Upper lobe of left lung (tissue), 4 donors: ENCODE results near the gene ARHGAP26.

ENCODE experiments used
- EP300 ChIP-seq, 4 donors: sonication (generic); formaldehyde crosslinking; IDR thresholded peaks; one replicate each; pipeline ENCODE4 v1.5.1; 2017; ENCODE audit warnings: antibody characterized with exemption in 4 of 4, control low read depth in 2 of 4
- TF ChIP-seq, protein P1 (sequence below), 6 experiments: fragments of 450-650 bp in 4 of 6; fragments of 200-600 bp in 2 of 6; sonication (generic) in 2 of 6; IDR thresholded peaks; one replicate each; pipeline ENCODE4 v1.5.1; 2016 to 2019; ENCODE audit warnings: antibody characterized with exemption in 6 of 6

GRCh38 chr5:143110591-143110990 is 340.4 kb downstream of the ARHGAP26 start:
- TF ChIP-seq, protein P1, sequence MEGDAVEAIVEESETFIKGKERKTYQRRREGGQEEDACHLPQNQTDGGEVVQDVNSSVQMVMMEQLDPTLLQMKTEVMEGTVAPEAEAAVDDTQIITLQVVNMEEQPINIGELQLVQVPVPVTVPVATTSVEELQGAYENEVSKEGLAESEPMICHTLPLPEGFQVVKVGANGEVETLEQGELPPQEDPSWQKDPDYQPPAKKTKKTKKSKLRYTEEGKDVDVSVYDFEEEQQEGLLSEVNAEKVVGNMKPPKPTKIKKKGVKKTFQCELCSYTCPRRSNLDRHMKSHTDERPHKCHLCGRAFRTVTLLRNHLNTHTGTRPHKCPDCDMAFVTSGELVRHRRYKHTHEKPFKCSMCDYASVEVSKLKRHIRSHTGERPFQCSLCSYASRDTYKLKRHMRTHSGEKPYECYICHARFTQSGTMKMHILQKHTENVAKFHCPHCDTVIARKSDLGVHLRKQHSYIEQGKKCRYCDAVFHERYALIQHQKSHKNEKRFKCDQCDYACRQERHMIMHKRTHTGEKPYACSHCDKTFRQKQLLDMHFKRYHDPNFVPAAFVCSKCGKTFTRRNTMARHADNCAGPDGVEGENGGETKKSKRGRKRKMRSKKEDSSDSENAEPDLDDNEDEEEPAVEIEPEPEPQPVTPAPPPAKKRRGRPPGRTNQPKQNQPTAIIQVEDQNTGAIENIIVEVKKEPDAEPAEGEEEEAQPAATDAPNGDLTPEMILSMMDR (IDR thresholded peaks at IDR 0.05) = no peak
- TF ChIP-seq EP300 (IDR thresholded peaks at IDR 0.05) = no peak
